Panc1 (cell line): ENCODE measurements around the gene GCFC2. TPM values are rescaled to one million over a fixed set of nuclear protein-coding genes. Genes with fewer than 3 reads are reported as not detected.
"Not testable (repeated sequence)": the region's sequence is repeated elsewhere in the genome, so short reads cannot be mapped to it uniquely, and the experiment has no call there.

Experiments used
- ATAC-seq: fragments of 200-7000 bp; cut with Tn5 transposase; 2 replicates; pipeline ENCODE4 v1.9.1; 2020; ENCODE audit warnings: mild to moderate bottlenecking, moderate library complexity
- BruUV-seq: library from RNA; stranded (reverse); fragments of 400-500 nt; replicated peaks from 2 replicates; lab custom pipeline; 2021; lab: Mats Ljungman, UMichigan
- CTCF ChIA-PET: fragments of 300-600 bp; sonication (Branson Sonifier 250); formaldehyde crosslinking; loops from one replicate; lab custom pipeline; 2022; ENCODE audit warnings: antibody characterized with exemption; lab: Charles Lee
- POLR2A ChIA-PET: fragments of 300-600 bp; sonication (Branson Sonifier 250); formaldehyde crosslinking; loops from one replicate; lab custom pipeline; 2022; ENCODE audit warnings: antibody characterized with exemption; lab: Charles Lee
- DNase-seq: peaks from one replicate; pipeline ENCODE4 v3.0.0-alpha.2; 2010; ENCODE audit warnings: low read depth, low spot score
- H3K27ac ChIP-seq: 2 replicates; pipeline ENCODE4 v1.5.1; 2011; ENCODE audit warnings: mild to moderate bottlenecking, low read length, inconsistent platforms
- H3K27me3 ChIP-seq: fragments of 200-500 bp; sonication (Bioruptor generic); 2 replicates; pipeline ENCODE4 v1.6.0; 2014; ENCODE audit warnings: low read length, inconsistent platforms; ENCODE audit not compliant: control insufficient read depth, insufficient read depth
- H3K36me3 ChIP-seq: fragments of 200-500 bp; sonication (Bioruptor generic); 2 replicates; pipeline ENCODE4 v1.5.1; 2014; ENCODE audit warnings: inconsistent platforms, mild to moderate bottlenecking, low read length, moderate library complexity; ENCODE audit not compliant: control insufficient read depth, insufficient read depth
- H3K4me1 ChIP-seq: 2 replicates; pipeline ENCODE4 v1.5.1; 2011; ENCODE audit warnings: inconsistent platforms, mild to moderate bottlenecking, low read length, moderate library complexity; ENCODE audit not compliant: control insufficient read depth, insufficient read depth
- H3K4me3 ChIP-seq, 2 experiments: 2 replicates each; pipeline ENCODE4 v1.5.1; 2011 to 2012; ENCODE audit warnings: low read depth in 2 of 2, low read length in 2 of 2, mild to moderate bottlenecking in 2 of 2, inconsistent platforms in 1 of 2, moderate library complexity in 1 of 2
- H3K9me3 ChIP-seq: fragments of 200-500 bp; sonication (Bioruptor generic); 2 replicates; pipeline ENCODE4 v1.5.1; 2014; ENCODE audit warnings: low read depth, mild to moderate bottlenecking, inconsistent platforms, low read length, moderate library complexity; ENCODE audit not compliant: control insufficient read depth, insufficient read depth
- POLR2AphosphoS5 ChIP-seq: IDR thresholded peaks from 2 replicates; pipeline ENCODE4 v1.6.1; 2012; ENCODE audit warnings: mild to moderate bottlenecking, low read depth, low read length, moderate library complexity
- SIN3A ChIP-seq: IDR thresholded peaks from 2 replicates; pipeline ENCODE4 v1.6.1; 2012; ENCODE audit warnings: low read depth, mild to moderate bottlenecking, low read length, moderate library complexity, borderline replicate concordance; ENCODE audit not compliant: insufficient read depth
- TCF7L2 ChIP-seq: IDR thresholded peaks from 2 replicates; pipeline ENCODE4 v1.6.1; 2011; ENCODE audit warnings: mild to moderate bottlenecking, low read depth, low read length, inconsistent platforms
- in situ Hi-C: cut with HindIII; loops from 2 replicates; pipeline ENCODE4 v1.10.0; 2016; ENCODE audit warnings: low sequenced_read_pairs, low pct_unique_long_range_greater_than_20kb
- intact Hi-C: fragments of 100-400 bp; cut with micrococcal nuclease; formaldehyde crosslinking; loops from one replicate; pipeline ENCODE4 v1.10.0; 2022; ENCODE audit not compliant: unreplicated experiment
- total RNA-seq: library from RNA; stranded (reverse); gene quantifications from one replicate; pipeline ENCODE4 v1.2.1, GENCODE V29; 2021; ENCODE audit not compliant: unreplicated experiment
- TF ChIP-seq, protein P1 (sequence below): fragments of 450-650 bp; IDR thresholded peaks from 2 replicates; pipeline ENCODE4 v1.5.1; 2017; ENCODE audit warnings: mild to moderate bottlenecking
- TF ChIP-seq, protein P2 (sequence below), 2 experiments: IDR thresholded peaks; 2 replicates each; pipeline ENCODE4 v1.6.1; 2011 to 2012; ENCODE audit warnings: low read depth in 2 of 2, control low read depth in 1 of 2, low read length in 1 of 2, mild to moderate bottlenecking in 1 of 2, moderate library complexity in 1 of 2; ENCODE audit not compliant: insufficient read depth in 1 of 2

GCFC2 gene
- total RNA-seq, 1 experiment from 2014 or later = 26.3 TPM

DNA sequence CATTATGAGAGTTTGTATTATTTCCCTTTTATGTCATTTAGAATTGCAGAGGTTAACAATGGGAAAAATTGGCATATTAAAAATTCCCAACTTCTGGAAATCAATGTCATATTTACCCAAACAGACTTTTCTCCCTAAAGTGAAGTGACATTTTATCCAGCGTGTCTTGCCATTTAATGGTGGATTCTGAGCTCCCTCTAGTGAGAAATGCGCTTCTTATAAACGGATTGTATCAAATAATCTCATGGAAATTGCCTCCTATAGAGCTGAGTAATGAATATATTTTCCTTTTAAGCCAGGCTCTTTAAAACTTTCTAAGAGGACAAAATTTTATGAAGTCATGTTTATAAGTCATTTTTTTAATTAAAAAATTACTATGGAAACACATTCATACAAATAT, 5.7 kb upstream of the GCFC2 start:
- DNase-seq (no peak), ATAC-seq (no peak)
- TF ChIP-seq, protein P1, sequence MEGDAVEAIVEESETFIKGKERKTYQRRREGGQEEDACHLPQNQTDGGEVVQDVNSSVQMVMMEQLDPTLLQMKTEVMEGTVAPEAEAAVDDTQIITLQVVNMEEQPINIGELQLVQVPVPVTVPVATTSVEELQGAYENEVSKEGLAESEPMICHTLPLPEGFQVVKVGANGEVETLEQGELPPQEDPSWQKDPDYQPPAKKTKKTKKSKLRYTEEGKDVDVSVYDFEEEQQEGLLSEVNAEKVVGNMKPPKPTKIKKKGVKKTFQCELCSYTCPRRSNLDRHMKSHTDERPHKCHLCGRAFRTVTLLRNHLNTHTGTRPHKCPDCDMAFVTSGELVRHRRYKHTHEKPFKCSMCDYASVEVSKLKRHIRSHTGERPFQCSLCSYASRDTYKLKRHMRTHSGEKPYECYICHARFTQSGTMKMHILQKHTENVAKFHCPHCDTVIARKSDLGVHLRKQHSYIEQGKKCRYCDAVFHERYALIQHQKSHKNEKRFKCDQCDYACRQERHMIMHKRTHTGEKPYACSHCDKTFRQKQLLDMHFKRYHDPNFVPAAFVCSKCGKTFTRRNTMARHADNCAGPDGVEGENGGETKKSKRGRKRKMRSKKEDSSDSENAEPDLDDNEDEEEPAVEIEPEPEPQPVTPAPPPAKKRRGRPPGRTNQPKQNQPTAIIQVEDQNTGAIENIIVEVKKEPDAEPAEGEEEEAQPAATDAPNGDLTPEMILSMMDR = peak; percentile 28; the same call in 1 of the 2 replicates
- TF ChIP-seq TCF7L2 (no peak), POLR2AphosphoS5 (no peak), SIN3A (no peak)
- TF ChIP-seq, protein P2, sequence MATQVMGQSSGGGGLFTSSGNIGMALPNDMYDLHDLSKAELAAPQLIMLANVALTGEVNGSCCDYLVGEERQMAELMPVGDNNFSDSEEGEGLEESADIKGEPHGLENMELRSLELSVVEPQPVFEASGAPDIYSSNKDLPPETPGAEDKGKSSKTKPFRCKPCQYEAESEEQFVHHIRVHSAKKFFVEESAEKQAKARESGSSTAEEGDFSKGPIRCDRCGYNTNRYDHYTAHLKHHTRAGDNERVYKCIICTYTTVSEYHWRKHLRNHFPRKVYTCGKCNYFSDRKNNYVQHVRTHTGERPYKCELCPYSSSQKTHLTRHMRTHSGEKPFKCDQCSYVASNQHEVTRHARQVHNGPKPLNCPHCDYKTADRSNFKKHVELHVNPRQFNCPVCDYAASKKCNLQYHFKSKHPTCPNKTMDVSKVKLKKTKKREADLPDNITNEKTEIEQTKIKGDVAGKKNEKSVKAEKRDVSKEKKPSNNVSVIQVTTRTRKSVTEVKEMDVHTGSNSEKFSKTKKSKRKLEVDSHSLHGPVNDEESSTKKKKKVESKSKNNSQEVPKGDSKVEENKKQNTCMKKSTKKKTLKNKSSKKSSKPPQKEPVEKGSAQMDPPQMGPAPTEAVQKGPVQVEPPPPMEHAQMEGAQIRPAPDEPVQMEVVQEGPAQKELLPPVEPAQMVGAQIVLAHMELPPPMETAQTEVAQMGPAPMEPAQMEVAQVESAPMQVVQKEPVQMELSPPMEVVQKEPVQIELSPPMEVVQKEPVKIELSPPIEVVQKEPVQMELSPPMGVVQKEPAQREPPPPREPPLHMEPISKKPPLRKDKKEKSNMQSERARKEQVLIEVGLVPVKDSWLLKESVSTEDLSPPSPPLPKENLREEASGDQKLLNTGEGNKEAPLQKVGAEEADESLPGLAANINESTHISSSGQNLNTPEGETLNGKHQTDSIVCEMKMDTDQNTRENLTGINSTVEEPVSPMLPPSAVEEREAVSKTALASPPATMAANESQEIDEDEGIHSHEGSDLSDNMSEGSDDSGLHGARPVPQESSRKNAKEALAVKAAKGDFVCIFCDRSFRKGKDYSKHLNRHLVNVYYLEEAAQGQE (IDR thresholded peaks at IDR 0.05; ENCODE audit: insufficient read depth in 1 of 2, low read depth in 2 of 2, low read length in 1 of 2) = no peak
- CTCF ChIA-PET = no interaction called here
- no peaks in the 10 kb centered on the region for H3K9me3 ChIP-seq
- POLR2A ChIA-PET = no interaction called here
- no peak overlapping the region for H3K27ac ChIP-seq
- H3K27me3 ChIP-seq = no peaks in the 10 kb centered on the region; the same call in 1 of the 2 replicates
- in situ Hi-C loops = no loop called here
- no peaks in the 10 kb centered on the region for H3K4me1 ChIP-seq
- intact Hi-C loops = no loop called here
- H3K36me3 ChIP-seq = no peaks in the 10 kb centered on the region
- no TSS peak for BruUV-seq
- no peak overlapping the region for H3K4me3 ChIP-seq

DNA sequence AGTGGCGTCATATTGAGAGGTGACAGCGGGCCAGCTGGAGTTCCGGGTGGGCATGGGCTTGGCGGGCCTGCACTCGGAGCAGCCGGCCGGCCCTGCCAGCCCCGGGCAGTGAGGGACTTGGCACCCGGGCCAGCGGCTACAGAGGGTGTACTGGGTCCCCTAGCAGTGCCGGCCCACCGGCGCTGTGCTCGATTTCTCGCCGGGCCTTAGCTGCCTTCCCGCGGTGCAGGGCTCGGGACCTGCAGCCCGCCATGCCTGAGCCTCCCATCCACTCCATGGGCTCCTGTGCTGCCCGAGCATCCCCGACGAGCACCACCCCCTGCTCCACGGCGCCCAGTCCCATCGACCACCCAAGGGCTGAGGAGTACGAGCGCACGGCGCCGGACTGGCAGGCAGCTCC, 875 bp upstream of the GCFC2 start:
- H3K27me3 ChIP-seq, in situ Hi-C loops, H3K4me1 ChIP-seq, intact Hi-C loops, DNase-seq, BruUV-seq, ATAC-seq, H3K36me3 ChIP-seq, CTCF ChIA-PET, H3K9me3 ChIP-seq, POLR2A ChIA-PET: not testable (repeated sequence)
- peak overlapping the region; percentile 93 for H3K27ac ChIP-seq
- peak overlapping the region in 1 of 2 experiments; percentile 79; a peak in 1 of 4 replicates for H3K4me3 ChIP-seq

DNA sequence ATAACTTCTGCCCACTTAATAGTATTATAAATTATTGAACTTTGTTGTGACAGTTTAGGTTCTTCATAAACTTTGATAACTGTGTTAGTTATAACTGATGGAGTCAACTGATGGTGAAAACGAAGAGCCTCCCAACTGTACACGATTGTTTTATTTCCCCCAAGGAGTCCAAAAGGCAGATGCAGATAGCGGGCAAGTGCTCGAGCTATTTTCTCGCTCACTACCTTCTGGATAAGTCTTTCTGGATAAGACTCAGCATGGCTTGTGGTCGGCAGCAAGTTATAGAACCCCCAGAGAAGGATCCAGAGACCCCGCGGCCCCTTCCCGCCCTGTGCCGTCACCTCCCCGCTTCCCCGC, 517 bp downstream of the GCFC2 start:
- BruUV-seq = TSS peak; percentile 78
- DNase-seq (no peak), ATAC-seq (no peak)
- intact Hi-C loops = no loop called here
- POLR2A ChIA-PET = interaction anchor here (0.5 kb wide), 1 partner anchor 389 kb away, joined by 3 read pairs; no protein-coding TSS in a partner anchor
- Histone ChIP-seq H3K27me3 (no peaks in the 10 kb centered on the region; the same call in 1 of the 2 replicates), H3K4me1 (peaks cover 8% of the 10 kb centered on the region), H3K9me3 (no peaks in the 10 kb centered on the region), H3K27ac (peak overlapping the region; percentile 93), H3K36me3 (peaks cover 6% of the 10 kb centered on the region), H3K4me3 (peak overlapping the region; percentile 76 to 79)
- TF ChIP-seq POLR2AphosphoS5 = no peak
- CTCF ChIA-PET = interaction anchor here (0.5 kb wide), 1 partner anchor 14 kb away, joined by 4 read pairs; no protein-coding TSS in a partner anchor
- in situ Hi-C loops = no loop called here
